ENCODE results near the gene KAZN.

DNA sequence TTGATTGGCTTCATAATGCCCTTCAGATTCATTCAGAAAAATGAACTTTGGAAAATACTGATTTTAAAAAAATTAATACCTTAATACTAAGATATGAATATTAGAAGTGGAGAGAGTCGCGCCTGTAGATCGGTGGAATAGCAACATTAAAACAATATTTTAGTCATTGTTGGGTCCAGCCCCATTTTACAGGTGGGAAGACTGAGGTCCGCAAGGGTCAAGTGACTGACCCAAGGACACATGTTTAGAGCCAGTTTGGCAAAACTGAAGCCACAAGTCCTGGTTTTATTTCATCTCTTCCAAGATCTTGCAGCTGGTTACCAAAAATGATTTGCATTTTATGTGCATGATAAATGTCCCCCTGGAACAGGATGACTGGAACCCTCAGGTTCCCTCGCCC lies 441.4 kb downstream of the KAZN start:
- no peak for TF ChIP-seq CTCF (IDR thresholded peaks at IDR 0.05; ENCODE audit: low read length)
- no peak for TF ChIP-seq EZH2 (optimal IDR thresholded peaks at IDR 0.05; ENCODE audit: low read depth, low read length)
- TF ChIP-seq EZH2phosphoT487 (IDR thresholded peaks at IDR 0.05; ENCODE audit: low read length) = no peak

All from MM.1S (cell line).